ENCODE measurements around the gene STK33.

STK33 gene

DNA sequence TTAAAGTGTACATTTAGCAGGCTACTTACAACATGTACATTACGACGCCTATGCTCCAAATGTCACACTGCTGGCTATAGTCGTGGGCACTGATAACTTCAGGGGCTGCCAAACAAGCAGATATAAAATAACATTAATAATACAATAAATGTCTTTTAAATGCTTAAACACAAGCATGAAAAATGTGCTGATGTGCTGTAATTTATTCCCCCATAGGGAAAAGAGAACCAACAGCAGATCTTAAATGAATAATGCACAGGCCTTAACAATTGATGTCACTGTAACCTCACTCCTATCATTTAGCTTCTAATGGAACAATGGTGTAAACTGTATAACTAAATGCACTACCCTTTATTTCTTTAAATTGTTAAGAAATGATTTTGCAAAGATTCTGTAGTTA, 153.4 kb downstream of the STK33 start:
- no peak overlapping the region for H3K27ac ChIP-seq
- TF ChIP-seq ZFX (IDR thresholded peaks at IDR 0.05): no peak
- TF ChIP-seq, protein P1, sequence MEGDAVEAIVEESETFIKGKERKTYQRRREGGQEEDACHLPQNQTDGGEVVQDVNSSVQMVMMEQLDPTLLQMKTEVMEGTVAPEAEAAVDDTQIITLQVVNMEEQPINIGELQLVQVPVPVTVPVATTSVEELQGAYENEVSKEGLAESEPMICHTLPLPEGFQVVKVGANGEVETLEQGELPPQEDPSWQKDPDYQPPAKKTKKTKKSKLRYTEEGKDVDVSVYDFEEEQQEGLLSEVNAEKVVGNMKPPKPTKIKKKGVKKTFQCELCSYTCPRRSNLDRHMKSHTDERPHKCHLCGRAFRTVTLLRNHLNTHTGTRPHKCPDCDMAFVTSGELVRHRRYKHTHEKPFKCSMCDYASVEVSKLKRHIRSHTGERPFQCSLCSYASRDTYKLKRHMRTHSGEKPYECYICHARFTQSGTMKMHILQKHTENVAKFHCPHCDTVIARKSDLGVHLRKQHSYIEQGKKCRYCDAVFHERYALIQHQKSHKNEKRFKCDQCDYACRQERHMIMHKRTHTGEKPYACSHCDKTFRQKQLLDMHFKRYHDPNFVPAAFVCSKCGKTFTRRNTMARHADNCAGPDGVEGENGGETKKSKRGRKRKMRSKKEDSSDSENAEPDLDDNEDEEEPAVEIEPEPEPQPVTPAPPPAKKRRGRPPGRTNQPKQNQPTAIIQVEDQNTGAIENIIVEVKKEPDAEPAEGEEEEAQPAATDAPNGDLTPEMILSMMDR (conservative IDR thresholded peaks at IDR 0.05): no peak

DNA sequence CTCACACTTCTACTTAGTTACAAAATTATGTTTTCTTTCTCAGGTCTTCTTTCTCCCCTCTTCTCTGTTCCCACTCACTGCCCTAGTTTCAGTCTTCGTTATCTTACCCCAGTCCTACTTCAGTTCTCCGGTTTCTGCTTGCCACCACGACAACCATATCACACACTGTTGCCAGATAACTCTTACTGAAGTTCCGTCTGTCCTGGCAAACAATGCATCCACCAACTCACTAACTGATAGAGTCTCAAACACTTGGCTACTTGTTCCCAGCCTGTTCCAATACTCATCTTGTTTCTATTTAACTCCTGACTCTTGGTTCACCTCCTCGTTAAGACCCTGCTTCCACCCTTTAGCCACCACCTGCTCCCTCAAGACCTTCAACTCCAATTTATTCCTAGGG, 164.5 kb downstream of the STK33 start:
- TF ChIP-seq, protein P1 (conservative IDR thresholded peaks at IDR 0.05): no peak
- TF ChIP-seq ZFX (IDR thresholded peaks at IDR 0.05): no peak
- H3K27ac ChIP-seq: no peak overlapping the region

DNA sequence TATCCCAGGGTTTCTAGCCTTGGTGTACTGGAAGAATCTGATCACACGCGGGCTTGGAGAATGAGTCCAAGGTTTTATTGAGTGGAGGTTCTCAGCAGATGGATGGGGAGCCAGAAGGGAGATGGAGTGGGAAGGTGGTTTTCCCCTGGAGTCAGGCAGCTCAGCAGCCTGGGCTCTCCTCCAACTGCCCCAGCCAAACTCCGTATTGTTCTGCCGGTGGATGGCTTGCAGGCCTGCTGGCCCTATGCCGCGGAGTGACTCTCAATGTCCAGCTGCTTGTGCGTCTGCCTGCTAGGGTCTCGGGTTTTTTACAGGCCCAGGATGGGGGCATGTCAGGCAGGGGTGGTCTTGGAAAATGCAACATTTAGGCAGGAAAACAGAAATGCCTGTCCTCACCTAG, 168.0 kb downstream of the STK33 start:
- no peak for TF ChIP-seq ZFX (IDR thresholded peaks at IDR 0.05)
- TF ChIP-seq, protein P1 (conservative IDR thresholded peaks at IDR 0.05): no peak

DNA sequence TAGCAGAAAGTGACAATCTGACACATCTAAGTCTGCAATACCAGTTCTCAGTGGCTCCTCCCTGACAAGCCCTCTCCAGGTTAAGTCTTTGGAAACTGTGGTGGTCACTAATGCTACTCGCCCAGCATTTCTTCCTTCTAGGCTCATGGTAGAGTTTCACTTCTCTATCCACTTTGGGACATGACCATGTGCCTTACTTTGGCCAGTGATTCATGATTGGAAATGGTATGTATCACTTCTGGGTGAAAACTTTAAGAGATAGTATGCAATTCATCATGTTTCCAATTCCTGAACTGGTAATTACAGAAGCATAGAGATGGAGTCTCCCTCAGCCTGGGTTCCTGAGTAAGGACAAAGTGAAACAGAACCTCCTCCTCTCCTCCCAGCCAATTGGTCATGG, 178.8 kb downstream of the STK33 start:
- H3K27ac ChIP-seq: no peak overlapping the region
- no peak for TF ChIP-seq ZFX (IDR thresholded peaks at IDR 0.05)
- TF ChIP-seq, protein P1 (conservative IDR thresholded peaks at IDR 0.05): no peak

More for the DNA sequence above, 168.0 kb downstream of the STK33 start:
- no peak overlapping the region for H3K27ac ChIP-seq

DNA sequence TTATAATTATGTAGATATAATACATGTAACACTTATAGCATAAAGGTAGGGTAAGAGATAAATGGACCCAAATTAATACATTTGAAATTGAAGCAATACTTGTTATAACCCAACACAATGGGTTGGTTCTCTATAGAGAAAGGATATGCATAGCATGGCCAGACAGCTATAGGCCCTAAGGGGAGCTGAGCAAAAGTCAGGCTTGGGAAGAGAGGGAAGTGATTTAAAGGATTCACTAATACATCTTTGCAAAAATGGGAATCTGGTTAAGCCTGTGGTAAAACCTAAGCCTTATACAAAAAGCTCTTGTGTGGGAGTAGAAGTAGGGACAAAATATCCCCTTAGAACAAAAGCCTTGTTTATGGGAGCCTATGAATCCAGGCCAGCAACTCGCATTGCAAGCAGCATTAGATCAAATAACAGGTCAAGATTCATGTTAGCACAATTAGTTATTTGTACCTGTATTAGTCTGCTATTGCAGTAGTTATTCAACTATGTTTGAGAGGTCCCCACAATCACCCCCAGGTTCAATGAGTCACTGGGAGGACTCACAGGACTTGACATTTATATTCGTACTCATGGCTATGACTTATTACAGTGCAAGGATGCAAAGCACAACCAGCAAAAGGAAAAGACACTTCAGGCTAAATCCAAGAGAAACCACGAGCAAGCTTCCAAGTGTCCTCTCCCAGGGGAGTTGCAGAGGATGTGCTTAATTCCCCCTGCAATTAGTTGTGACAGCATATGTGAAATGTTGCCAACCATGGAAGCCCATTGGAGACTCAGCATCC, 185.7 kb downstream of the STK33 start:
- TF ChIP-seq ZFX (IDR thresholded peaks at IDR 0.05): no peak
- TF ChIP-seq, protein P1 (conservative IDR thresholded peaks at IDR 0.05): no peak
- no peak overlapping the region for H3K27ac ChIP-seq

DNA sequence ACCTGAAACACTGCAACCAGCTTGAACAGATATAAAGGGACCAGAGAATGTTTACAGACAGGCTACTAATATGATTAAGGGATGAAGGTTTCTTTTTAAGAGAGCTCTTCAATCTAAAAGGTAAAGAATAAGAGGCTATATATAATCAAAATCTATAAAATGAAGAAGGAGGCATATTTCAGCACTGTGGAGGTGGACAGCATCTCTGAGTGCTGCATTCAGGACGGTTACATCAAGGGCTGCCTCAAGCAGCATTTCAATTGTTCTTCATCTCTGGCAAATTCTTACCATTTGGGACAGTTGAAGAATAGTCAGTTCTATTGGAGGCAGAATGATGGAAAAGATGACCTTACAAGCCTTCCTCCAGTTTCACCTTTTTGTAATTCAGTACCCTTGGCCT, 190.7 kb downstream of the STK33 start:
- no peak overlapping the region for H3K27ac ChIP-seq
- TF ChIP-seq, protein P1 (conservative IDR thresholded peaks at IDR 0.05): no peak
- no peak for TF ChIP-seq ZFX (IDR thresholded peaks at IDR 0.05)

DNA sequence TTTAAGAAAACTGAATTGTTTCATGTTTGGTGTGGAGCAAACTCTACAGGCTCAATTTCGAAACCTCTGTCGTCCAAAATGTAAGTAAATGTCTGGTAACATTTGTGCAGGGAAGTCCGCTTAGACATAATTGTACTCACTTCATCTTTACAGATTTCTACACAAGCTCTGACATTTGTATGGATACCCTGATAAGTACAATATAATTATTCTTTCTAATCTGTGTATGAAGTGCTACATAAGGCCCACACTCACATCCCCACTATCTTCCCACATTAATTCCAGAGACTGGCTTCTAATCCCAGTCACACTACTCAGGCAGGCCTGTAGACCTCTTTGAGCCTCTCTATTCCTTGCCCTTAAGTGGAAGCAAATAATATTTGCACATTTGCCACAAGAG, 201.1 kb downstream of the STK33 start:
- H3K27ac ChIP-seq: no peak overlapping the region
- TF ChIP-seq, protein P1 (conservative IDR thresholded peaks at IDR 0.05): no peak
- TF ChIP-seq ZFX (IDR thresholded peaks at IDR 0.05): no peak

Measured in C4-2B (cell line).